Activated naive CD8-positive, alpha-beta T cell treated with anti-CD3 and anti-CD28 coated beads, Interleukin-2, amount 10 ng/mL, durations not matched to agents 7 days and 5 days (primary cell): ENCODE results near the gene CELA3B. TPM values are rescaled to one million over a fixed set of nuclear protein-coding genes. Genes with fewer than 3 reads are reported as not detected.
A peak's percentile ranks its signal among the peaks of the same experiment; 100 is the strongest.
"Not testable (repeated sequence)": the region's sequence is repeated elsewhere in the genome, so short reads cannot be mapped to it uniquely, and the experiment has no call there.

Experiments used
- ATAC-seq: fragments of 150-1000 bp; cut with Tn5 transposase; one replicate; pipeline ENCODE4 v1.10.0; 2021; ENCODE audit warnings: low read depth, moderate library complexity
- POLR2A ChIA-PET: fragments of 350-600 bp; sonication (Branson Sonifier 250); formaldehyde crosslinking; loops from one replicate; lab custom pipeline; 2021; ENCODE audit warnings: antibody characterized with exemption; lab: Charles Lee
- DNase-seq: peaks from one replicate; pipeline ENCODE4 v3.0.0; 2021
- H3K27ac Mint-ChIP-seq: one replicate; pipeline ENCODE4 v1.8.0; 2022; ENCODE audit warnings: mild to moderate bottlenecking, mixed read lengths
- H3K27me3 Mint-ChIP-seq: one replicate; pipeline ENCODE4 v1.8.0; 2022; ENCODE audit warnings: mild to moderate bottlenecking, moderate library complexity, mixed read lengths
- H3K36me3 Mint-ChIP-seq: one replicate; pipeline ENCODE4 v1.8.0; 2021; ENCODE audit warnings: mild to moderate bottlenecking, mixed read lengths
- H3K4me1 Mint-ChIP-seq: one replicate; pipeline ENCODE4 v1.8.0; 2021; ENCODE audit warnings: mixed read lengths
- H3K4me3 Mint-ChIP-seq: one replicate; pipeline ENCODE4 v1.8.0; 2022; ENCODE audit warnings: mild to moderate bottlenecking, moderate library complexity, mixed read lengths
- H3K9me3 Mint-ChIP-seq: one replicate; pipeline ENCODE4 v1.8.0; 2021; ENCODE audit warnings: mixed read lengths
- total RNA-seq, 2 experiments: library from RNA; stranded (reverse); gene quantifications; one replicate each; pipeline ENCODE4 v1.2.3, GENCODE V29; 2021

The CELA3B gene
- total RNA-seq, 2 experiments from 2014 or later, result not detected

- Mint-ChIP-seq H3K9me3 (no peaks in the 10 kb centered on the region), H3K4me3 (peak overlapping the region; percentile 25), H3K36me3 (peaks cover 2% of the 10 kb centered on the region), H3K4me1 (peaks cover 26% of the 10 kb centered on the region), H3K27ac (peak overlapping the region; percentile 61), H3K27me3 (no peaks in the 10 kb centered on the region)
- no peak for DNase-seq
- ATAC-seq, result no peak
- POLR2A ChIA-PET, result no interaction called here
Observed at GRCh38 chr1:21955058-21955457, 21.8 kb upstream of the CELA3B start.

DNA sequence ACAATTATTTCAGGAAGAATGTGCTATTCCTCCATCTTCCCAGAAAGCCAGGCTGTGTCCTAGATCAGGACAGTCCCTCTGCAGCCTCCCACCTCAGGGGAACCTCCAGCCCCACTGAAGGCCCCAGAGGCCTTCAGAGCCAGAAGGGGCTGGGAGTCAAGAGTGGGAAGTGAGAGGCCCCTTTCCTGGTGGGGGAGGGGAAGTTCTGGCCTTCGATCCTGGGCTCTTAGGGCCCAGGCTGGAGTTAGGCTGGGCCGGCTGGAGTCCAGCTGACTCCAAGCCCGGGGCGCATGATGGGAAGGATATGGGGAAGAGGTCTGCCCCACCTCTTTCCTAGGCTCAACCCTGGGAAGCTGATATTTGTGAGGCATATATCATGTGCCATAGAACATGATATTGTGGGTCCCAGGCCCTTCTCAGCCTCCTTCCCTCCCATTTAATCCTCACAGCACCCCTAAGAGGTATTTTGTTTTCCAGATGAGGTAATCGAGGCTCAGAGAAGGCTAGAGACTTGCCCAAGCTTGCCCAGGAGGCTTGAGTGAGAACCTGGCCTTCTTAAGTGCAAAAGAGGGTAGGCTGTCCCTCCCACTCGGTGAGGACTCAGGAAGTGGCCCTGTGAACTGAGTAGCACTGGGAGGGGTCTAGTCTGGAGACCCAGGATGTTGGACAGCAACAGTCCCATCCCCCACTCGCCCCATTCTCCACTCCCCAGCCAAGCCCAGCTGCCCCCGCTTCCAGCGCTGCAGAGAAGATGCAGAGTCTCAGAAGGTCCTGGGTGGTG is 21.1 kb upstream of the CELA3B start:
- POLR2A ChIA-PET, result interaction anchor here (0.5 to 1.8 kb wide), 5 partner anchors 7 to 173 kb away, joined by 3 to 5 read pairs (median 3); partner anchors contain the start of genes HSPG2 and USP48
- no peaks in the 10 kb centered on the region for H3K27me3 Mint-ChIP-seq
- no peaks in the 10 kb centered on the region for H3K9me3 Mint-ChIP-seq
- H3K4me1 Mint-ChIP-seq, result peaks cover 26% of the 10 kb centered on the region
- H3K27ac Mint-ChIP-seq, result peak overlapping the region; percentile 86
- H3K4me3 Mint-ChIP-seq, result peak overlapping the region; percentile 73
- ATAC-seq (peak; percentile 56), DNase-seq (peak; percentile 47)
- peaks cover 2% of the 10 kb centered on the region for H3K36me3 Mint-ChIP-seq

DNA sequence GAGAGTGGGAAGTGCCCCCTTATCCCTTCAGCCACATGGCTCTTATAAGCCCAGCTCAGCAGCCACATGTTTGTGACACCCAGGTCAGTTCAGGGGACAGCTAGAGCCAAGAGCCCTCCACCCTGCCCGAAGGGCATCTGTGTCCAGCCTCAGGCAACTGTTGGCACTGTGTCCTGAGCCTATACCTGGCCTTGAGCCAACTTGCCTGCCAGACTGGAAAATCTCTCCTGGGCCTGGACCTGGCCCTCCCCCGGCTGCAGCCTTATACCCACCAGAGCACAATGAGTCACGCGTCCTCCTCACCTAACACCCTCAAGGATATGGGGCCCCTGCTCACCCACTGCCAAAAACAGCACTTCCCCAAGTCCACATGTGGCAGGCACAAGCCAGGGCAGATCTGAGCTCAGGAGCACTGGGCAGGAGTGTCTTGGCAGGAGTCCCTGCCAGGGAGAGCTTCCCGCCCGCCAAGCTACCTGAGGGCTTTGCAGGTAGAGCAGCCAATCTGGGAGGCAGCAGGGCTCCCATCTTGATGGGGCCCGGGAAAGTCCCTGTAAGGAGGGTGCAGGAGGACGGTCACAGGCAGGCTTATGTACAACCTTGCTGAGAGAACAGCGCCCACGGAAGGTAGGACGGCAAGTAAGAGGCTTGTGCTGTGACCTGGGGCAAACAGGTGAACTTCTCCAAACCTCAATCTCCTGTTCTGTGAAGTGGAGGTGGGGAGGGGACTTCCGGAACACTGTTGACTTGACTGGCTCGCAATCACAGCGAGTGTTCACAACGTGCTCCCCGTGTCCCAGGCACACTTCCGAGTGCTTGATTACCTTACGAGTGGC is 19.9 kb upstream of the CELA3B start:
- POLR2A ChIA-PET, result interaction anchor here (1.0 to 1.8 kb wide), 4 partner anchors 8 to 175 kb away, joined by 3 to 5 read pairs (median 3); no protein-coding TSS in a partner anchor
- H3K4me1 Mint-ChIP-seq, result peaks cover 26% of the 10 kb centered on the region
- H3K27me3 Mint-ChIP-seq, result no peaks in the 10 kb centered on the region
- DNase-seq (peak; percentile 49), ATAC-seq (peak; percentile 76)
- H3K9me3 Mint-ChIP-seq, result no peaks in the 10 kb centered on the region
- peak overlapping the region; percentile 73 for H3K4me3 Mint-ChIP-seq
- peaks cover 2% of the 10 kb centered on the region for H3K36me3 Mint-ChIP-seq
- peak overlapping the region; percentile 86 for H3K27ac Mint-ChIP-seq

GRCh38 chr1:21961337-21961736 is 15.5 kb upstream of the CELA3B start:
- H3K4me3 Mint-ChIP-seq, result no peak overlapping the region
- POLR2A ChIA-PET, result no interaction called here
- ATAC-seq (no peak), DNase-seq (no peak)
- H3K36me3 Mint-ChIP-seq, result no peaks in the 10 kb centered on the region
- peaks cover 24% of the 10 kb centered on the region for H3K4me1 Mint-ChIP-seq
- no peaks in the 10 kb centered on the region for H3K9me3 Mint-ChIP-seq
- peaks cover 2% of the 10 kb centered on the region for H3K27me3 Mint-ChIP-seq
- no peak overlapping the region for H3K27ac Mint-ChIP-seq

DNA sequence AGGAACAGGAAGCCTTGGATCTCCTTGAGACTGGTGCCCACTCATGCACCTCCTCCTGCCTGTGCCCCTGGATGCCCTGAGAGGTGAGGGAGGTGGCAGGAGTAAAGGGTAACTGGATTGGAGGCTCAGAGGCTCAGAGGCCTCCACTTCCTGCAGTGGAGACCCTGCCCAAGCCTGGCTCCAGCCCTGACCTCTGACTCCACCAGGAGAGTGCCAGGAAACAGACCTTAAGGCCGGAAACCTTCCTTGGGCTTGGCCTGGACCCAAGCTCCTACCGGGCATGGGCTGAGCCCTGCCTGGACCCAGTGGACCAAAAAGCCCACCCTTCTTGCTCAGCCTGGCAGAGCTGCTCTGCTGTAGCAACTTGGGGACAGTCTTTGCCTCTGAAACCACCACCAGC is 15.0 kb upstream of the CELA3B start:
- no peak overlapping the region for H3K4me3 Mint-ChIP-seq
- POLR2A ChIA-PET, result no interaction called here
- no peaks in the 10 kb centered on the region for H3K9me3 Mint-ChIP-seq
- H3K27ac Mint-ChIP-seq, result no peak overlapping the region
- ATAC-seq (no peak), DNase-seq (no peak)
- peaks cover 20% of the 10 kb centered on the region for H3K4me1 Mint-ChIP-seq
- no peaks in the 10 kb centered on the region for H3K36me3 Mint-ChIP-seq
- H3K27me3 Mint-ChIP-seq, result peaks cover 2% of the 10 kb centered on the region

- ATAC-seq (peak; percentile 87), DNase-seq (peak; percentile 89)
- POLR2A ChIA-PET, result no interaction called here
- H3K36me3 Mint-ChIP-seq, result no peaks in the 10 kb centered on the region
- peaks cover 2% of the 10 kb centered on the region for H3K27me3 Mint-ChIP-seq
- no peak overlapping the region for H3K4me3 Mint-ChIP-seq
- no peaks in the 10 kb centered on the region for H3K9me3 Mint-ChIP-seq
- peaks cover 4% of the 10 kb centered on the region for H3K4me1 Mint-ChIP-seq
- H3K27ac Mint-ChIP-seq, result peak overlapping the region; percentile 77
Observed at GRCh38 chr1:21963477-21964217, 13.2 kb upstream of the CELA3B start.

DNA sequence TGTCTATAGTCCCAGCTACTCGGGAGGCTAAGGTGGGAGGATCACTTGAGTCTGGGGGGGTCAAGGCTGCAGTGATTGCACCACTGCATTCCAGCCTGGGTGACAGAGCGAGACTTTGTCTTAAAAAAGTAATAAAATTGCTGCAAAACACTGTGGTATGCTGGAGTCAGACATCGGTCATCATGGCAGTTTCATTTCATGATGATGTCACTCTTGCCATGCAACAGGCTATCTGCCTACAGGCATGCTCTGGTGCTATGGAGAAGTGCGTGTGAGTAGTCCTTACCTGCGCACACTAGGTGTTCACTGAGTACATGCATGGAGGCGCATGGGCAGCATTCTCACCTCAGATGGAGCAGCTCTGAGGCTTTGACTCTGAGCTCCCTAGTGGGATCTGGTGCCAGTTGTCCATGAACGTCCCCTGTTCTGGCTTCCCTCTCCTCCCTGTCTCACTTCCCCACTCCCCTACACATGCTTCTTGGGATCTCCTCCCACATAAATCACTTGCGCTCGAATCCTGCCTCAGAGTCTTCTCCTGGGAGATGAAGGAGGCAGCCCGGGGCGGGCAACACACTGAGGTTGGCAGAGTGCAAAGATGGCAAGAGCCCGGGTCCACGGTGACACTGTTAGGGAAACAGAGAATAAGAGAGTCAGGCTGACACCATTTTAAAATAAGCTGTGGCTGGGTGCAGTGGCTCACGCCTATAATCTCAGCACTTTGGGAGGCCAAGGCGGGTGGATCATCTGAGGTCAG is 10.4 kb upstream of the CELA3B start:
- H3K4me1 Mint-ChIP-seq, result peaks cover 4% of the 10 kb centered on the region
- peaks cover 2% of the 10 kb centered on the region for H3K27me3 Mint-ChIP-seq
- H3K27ac Mint-ChIP-seq, result no peak overlapping the region
- DNase-seq (no peak), ATAC-seq (no peak)
- no peaks in the 10 kb centered on the region for H3K9me3 Mint-ChIP-seq
- no peaks in the 10 kb centered on the region for H3K36me3 Mint-ChIP-seq
- POLR2A ChIA-PET, result no interaction called here
- H3K4me3 Mint-ChIP-seq, result no peak overlapping the region

GRCh38 chr1:21967216-21967615 is 9.6 kb upstream of the CELA3B start:
- ATAC-seq, H3K9me3 Mint-ChIP-seq, POLR2A ChIA-PET: not testable (repeated sequence)

GRCh38 chr1:21969066-21969465 is 7.8 kb upstream of the CELA3B start:
- H3K27me3 Mint-ChIP-seq, POLR2A ChIA-PET, H3K36me3 Mint-ChIP-seq, H3K9me3 Mint-ChIP-seq, H3K27ac Mint-ChIP-seq, H3K4me1 Mint-ChIP-seq, ATAC-seq, H3K4me3 Mint-ChIP-seq, DNase-seq: not testable (repeated sequence)

More at GRCh38 chr1:21967216-21967615, 9.6 kb upstream of the CELA3B start:
- not testable (repeated sequence) for H3K36me3 Mint-ChIP-seq, H3K27ac Mint-ChIP-seq, H3K27me3 Mint-ChIP-seq, DNase-seq, H3K4me1 Mint-ChIP-seq, H3K4me3 Mint-ChIP-seq

DNA sequence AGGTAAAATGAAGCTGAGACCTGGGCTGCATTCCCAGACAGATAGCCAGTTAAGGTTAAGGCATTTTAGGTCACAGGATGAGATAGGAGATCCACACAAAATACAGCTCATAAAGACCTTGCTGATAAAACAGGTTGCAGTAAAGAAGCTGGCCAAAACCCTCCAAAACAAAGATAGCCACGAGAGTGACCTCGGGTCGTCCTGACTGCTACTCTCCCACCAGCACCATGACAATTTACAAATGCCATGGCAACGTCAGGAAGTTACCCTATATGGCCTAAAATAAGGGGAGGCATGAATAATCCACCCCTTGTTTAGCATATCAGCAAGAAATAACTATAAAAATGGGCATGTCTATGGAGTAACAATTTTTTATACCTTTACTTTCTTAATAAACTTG is 6.3 kb upstream of the CELA3B start:
- H3K4me3 Mint-ChIP-seq, H3K4me1 Mint-ChIP-seq, H3K36me3 Mint-ChIP-seq, DNase-seq, POLR2A ChIA-PET, H3K9me3 Mint-ChIP-seq, H3K27ac Mint-ChIP-seq, H3K27me3 Mint-ChIP-seq, ATAC-seq: not testable (repeated sequence)

DNA sequence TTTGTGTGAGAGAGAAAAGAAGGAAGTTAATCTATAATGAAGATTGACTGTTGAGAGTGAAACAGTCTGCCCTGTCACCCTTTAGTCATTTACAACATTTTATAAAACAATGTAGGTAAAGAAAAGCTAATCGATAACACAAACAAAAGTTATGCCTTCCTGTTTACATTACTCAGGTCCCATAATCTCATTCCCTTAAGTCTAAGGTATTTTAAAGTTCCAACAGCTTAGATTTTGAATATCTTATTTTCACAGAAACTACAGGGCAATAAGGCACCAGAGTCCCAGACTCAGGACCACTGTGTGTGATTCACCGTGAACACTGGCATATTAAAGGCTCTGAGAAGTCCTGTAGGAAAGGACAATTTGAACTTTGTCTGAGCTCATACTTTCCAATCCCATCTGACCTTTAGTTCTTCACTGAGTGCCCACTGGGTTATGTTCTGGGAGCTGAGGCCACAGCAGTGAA is 3.8 kb upstream of the CELA3B start:
- not testable (repeated sequence) for H3K4me3 Mint-ChIP-seq, ATAC-seq

GRCh38 chr1:21973948-21974347 is 2.9 kb upstream of the CELA3B start:
- H3K9me3 Mint-ChIP-seq, DNase-seq, ATAC-seq, H3K27me3 Mint-ChIP-seq, H3K36me3 Mint-ChIP-seq, H3K27ac Mint-ChIP-seq, H3K4me1 Mint-ChIP-seq, H3K4me3 Mint-ChIP-seq, POLR2A ChIA-PET: not testable (repeated sequence)

More for the DNA sequence above, 3.8 kb upstream of the CELA3B start:
- H3K27me3 Mint-ChIP-seq, H3K9me3 Mint-ChIP-seq, H3K27ac Mint-ChIP-seq, POLR2A ChIA-PET, H3K4me1 Mint-ChIP-seq, DNase-seq, H3K36me3 Mint-ChIP-seq: not testable (repeated sequence)
